HTR-8/SVneo (cell line): ENCODE measurements around the gene MOB1A.
"Not testable (repeated sequence)": the region's sequence is repeated elsewhere in the genome, so short reads cannot be mapped to it uniquely, and the experiment has no call there.

Source experiments
- DNase-seq: peaks from one replicate; pipeline ENCODE4 v3.0.0; 2011; ENCODE audit warnings: low spot score, mixed read lengths; ENCODE audit not compliant: insufficient read length
- FAIRE-seq: peaks from 2 replicates; lab custom pipeline; 2011; peaks lifted over from hg19 to GRCh38; lab: Jason Lieb, UNC

The MOB1A gene

DNA sequence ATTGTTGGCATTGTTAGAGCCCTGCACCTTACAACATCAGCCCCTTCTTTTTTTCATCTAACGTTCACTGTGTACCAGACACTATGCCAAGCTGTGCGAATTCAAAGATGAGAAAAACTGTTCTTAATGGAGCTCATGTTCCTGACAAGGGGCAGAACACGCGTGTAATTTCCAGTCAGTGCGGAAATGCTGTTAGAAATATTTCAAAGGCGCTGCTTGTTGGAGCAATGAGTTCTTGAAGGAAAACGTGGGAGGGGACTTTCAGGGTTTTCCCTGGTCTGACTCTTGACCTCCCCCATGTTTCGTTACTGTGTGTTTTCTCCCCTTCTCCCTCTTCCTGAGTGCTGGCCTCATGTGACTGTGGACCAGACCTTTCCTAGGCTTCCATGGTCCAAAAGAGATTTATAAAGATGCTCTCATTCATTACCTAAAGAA, 21.2 kb upstream of the MOB1A start:
- DNase-seq (no peak), FAIRE-seq (no peak)

DNA sequence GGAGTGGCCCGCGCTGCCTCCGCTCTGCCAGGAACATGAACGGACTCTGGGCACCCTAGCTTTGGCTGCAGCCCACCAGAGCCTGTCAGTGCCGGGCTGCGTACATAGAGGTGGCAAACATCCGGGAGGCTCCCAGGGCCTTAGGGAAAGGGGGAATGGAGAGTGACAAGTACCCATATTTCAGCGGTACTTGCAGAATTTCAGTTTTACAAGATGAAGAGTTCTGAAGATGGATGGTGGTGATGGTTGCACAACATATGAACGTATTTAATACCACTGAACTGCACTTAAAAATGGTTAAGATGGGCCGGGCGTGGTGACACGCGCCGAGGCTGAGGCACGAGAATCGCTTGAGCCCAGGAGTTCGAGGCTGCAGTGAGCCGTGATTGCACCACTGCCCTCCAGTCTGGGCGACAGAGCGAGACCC, 20.6 kb upstream of the MOB1A start:
- DNase-seq (peak; percentile 84), FAIRE-seq (no peak)

DNA sequence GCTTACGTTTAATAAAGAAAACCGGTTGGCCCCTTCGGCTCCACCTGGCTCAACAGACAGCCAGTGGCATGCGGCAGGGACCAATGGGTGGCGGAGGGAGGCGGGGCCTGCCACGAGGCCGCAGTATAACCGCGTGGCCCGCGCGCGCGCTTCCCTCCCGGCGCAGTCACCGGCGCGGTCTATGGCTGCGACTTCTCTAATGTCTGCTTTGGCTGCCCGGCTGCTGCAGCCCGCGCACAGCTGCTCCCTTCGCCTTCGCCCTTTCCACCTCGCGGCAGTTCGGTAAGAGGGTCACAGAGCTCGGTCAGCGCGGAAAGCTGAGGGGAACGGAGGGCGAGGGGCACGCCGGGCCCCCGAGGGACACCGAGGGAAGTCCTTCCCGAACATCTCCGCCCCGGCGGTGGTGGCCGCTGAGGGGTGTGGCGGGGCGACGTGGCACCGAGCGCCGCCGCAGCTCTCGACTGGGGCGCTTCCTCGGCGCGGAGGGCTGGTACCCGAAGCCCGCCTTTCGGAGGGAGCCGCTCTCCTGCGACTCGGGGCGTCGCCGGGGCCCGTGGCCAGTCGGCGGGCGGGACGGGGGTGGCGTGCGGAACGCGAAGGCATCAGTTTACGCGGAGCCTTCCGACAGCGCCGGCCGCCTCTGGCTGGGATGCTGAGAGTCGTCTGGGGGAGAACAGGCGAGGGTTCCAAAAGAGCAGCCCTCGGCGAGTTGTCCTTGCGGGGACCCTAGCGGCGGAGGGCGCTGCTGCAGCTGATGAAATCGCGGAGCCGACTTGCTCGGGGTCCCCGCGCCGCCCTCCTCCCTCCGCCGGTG, 20.0 kb upstream of the MOB1A start, which contains the start of gene MTHFD2:
MTHFD2 (plus strand) TSS at position 155 of the 814 bp plus-strand sequence; CDS start at position 182, 27 bp downstream.
- DNase-seq (peak; percentile 99), FAIRE-seq (peak; percentile 88)

DNA sequence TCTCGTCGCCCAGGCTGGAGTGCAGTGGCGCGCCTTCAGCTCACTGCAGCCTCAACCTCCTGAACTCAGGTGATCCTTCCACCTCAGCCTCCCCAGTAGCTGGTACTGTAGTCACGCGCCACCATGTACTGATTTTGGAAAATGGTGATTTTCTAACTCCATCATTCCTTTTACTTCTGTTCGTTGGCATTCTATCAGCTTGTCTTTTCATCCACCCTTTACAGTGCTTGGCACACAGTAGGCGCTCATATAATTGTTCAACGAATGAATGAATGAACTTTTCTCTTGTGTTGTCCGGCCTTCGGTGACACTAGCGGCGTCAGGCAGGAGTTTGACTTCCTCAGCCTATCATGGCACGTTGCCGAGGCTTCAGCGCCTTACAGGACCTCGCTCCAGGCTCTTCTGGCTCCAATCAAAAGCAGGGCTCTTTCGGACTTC, 19.4 kb upstream of the MOB1A start:
- DNase-seq (no peak), FAIRE-seq (no peak)

DNA sequence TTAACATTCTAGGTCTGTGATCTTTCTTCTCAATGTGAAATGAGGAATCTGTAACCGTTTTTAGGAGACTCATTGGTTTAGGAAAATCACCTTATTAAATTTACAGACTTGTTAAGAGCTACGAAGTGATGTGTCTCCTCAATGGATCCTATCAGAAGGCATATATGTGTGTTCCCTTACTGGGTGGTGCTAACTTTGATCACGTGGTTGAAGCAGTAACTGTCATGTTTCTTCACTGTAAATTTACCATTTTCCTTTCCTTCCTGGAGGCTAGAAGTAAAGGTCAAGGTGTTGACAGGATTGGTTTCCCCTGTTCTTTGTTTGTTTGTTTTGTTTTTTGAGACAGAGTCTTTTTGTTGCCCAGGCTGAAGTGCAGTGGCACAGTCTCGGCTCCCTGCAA, 18.4 kb upstream of the MOB1A start:
- DNase-seq, result no peak
- no peak for FAIRE-seq

DNA sequence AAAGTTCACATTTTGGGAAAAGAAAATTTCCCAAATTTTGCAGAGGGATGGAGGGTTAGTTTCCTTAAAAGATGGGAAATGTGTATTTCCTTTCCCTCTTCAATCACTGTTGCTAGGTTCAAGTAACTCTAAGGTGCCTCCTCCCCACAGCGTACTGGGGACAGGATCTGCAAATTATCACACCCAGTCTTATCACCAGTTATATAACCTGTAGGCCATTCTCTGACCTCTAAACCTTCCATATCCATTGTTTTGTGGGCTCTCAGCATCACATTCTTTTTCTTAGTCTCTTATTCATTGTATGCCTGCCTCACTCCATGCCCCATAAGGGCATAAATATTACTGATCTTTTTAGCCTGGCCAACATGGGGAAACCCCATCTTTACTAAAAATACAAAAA, 16.1 kb upstream of the MOB1A start:
- FAIRE-seq (no peak), DNase-seq (no peak)

DNA sequence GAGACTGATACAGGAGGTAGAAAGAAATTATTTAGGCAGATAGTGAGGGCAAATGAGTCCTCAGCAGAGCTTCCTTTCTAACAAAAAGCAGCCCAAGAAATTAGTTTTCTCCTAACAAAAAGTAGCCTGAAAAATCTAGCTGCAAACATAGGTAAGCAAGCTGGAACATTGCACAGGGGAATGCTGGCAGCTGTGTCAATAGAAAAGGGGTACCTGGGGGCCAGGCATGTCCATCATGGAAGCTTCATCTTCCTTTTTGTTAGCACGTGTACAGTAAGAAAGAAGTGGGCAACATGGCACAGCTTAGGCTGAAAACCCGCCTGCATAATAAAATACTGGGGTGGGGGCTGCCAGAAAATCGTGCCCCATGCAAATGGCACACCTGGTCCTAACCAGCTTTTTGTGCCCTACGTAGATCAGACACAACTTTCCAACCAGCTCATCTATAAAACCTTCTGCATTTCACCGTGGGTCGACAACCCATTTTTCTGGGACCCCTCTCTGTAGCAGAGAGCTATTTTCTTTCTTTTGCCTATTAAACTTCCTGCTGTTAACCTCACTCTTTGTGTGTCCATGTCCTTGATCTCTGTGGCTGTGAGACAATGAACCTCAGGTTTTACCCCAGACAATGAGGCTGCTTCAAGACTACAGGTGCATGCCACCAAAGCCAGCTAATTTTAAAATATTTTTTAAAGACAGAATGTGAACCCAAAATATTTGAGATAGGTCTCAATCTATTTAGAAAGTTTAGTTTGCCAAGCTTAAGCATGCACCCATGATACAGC, 13.1 kb upstream of the MOB1A start:
- no peak for DNase-seq
- FAIRE-seq, result no peak

DNA sequence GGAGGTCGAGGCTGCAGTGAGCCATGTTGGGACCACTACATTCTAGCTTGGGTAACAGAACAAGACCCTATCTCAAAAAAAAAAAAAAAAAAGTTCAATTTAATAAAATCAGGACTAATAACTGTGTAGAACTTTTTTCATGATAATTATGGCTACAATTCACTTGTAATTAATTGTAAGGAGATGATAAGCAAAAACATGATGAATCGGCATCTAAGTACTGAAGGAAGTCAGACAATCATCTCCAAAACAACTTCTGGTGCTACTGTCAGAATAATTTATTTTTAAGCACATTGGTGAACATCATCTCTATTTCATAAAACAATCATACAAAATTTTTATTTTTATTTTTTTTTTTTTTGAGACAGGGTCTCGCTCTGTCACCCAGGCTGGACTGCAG, 10.0 kb upstream of the MOB1A start:
- DNase-seq (no peak), FAIRE-seq (no peak)

DNA sequence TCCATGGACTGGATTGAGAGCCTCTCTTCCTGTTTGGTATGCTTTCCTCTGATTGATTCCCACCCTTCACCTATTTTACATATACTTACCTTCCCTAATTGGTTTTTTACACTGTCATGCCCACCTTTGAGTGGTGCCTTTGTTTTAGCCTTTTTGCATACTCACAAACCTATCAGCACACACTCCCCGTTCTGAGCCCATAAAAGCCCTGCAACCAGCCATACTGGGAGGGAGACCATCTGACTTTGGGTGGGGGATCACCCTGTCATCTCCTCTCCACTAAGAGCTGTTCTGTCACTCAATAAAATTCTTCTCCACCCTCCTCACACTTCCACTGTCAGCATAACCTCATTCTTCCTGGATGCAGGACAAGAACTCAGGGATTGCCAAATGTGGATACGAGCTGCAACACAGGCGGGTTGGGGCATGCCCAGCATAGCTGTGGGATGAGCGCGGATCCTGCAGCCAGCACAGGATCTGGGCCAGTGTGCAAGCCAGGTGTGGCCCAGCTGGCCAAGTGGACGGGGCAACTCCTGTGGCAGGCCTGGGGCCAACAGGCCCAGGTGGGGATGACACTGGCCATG, 9.4 kb upstream of the MOB1A start:
- peak; percentile 95 for FAIRE-seq

DNA sequence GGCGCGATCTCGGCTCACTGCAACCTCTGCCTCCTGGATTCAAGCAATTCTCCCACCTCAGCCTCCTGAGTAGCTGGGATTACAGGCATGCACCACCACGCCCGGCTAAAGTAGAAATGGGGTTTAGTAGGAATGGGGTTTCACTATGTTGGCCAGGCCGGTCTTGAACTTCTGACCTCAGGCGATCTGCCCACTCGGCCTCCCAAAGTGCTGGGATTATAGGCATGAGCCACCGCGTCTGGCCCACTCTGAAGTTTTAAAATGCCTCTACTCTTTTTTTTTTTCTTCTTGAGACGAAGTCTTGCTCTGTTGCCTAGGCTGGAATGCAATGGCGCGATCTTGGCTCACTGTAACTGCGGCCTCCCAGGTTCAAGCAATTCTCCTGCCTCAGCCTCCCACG, 8.0 kb upstream of the MOB1A start:
- DNase-seq, FAIRE-seq: not testable (repeated sequence)

More for the DNA sequence above, 9.4 kb upstream of the MOB1A start:
- peak; percentile 85 for DNase-seq

DNA sequence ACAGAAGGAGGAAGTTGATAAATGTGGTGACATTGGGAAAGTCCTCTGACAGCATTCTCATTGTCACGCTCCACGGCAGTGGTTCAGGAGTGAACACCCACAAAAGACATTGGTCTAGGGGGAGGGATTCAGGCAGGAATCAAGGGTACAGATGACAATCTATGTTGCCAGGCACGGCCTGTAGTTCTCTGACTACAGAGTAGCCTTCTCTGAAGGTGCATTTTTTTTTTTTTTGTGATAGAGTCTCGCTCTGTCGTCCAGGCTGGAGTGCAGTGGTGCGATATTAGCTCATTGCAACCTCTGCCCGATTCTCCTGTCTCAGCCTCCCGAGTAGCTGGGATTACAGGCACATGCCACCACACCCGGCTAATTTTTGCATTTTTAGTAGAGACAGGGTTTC, 7.4 kb upstream of the MOB1A start:
- DNase-seq (no peak), FAIRE-seq (no peak)

DNA sequence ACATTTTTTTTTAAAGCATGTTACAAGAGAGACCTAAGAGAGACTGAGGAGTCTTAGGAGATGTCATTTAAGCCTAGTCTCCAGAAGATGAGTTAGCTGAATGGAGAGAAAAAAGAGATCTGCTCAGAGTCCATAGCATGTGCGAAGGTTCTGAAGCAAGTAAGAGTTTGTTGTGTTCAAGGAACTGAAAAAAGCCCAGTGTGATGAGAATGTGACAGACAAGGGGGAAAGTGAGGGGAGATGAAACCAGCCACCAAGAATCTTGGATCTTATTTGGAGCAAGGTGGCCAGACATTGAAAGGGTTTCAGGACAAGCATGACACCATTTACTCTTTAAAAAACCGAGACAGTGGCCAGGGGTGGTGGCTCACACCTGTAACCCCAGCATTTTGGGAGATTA, 5.2 kb upstream of the MOB1A start:
- DNase-seq (no peak), FAIRE-seq (no peak)

DNA sequence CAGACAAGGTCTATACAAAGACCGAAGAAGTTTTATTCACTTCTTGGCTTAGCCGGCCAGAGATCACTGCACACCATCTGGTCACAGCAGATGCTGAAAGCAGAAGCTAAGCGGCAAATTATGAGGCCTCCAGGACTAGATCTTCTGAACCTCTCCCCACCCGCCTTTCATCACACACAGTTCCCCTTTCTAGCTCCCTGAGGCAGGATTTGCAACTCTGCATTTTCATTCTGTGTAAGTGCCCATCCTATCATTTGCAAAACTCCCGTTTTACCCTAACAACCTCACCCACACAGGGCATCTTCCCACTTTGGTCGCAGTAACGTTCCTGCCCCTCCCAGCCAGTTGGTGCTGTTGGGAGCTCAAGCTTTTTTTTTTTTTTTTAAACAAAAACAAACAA, 3.1 kb upstream of the MOB1A start:
- DNase-seq (no peak), FAIRE-seq (no peak)

DNA sequence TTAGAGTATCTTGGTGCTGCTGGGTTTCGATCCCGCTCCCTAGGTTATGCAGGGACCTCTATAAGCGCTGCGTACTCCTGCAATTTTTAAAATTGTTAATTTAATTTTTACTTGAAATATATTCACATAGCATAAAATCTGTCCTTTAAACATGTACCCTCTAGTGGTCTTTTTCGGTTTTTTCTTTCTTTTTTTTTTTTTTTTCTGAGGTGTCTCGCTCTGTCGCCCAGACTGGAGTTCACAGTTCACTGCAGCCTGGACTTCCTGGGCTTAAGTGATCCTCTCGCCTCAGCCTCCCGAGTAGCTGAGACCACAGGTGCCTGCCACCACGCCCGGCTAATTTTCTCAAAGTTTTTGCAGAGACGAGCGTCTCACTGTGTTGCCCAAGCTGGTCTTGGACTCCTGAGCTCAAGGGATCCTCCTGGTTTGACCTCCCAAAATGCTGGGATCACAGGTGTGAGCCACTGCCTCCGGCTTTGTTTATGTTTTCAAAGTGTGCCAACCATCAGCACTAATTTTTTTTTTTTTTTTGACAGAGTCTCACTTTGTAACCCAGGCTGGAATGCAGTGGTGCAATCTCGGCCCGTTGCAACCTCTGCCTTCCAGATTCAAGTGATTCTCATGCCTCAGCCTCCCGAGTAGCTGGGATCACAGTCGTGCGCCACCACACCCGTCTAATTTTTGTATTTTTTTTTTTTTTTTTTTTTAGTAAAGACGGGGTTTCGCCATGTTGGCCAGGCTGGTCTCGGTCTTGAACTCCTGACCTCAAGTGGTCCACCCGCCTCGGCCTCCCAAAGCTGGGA, 585 bp upstream of the MOB1A start:
- no peak for DNase-seq
- no peak for FAIRE-seq

DNA sequence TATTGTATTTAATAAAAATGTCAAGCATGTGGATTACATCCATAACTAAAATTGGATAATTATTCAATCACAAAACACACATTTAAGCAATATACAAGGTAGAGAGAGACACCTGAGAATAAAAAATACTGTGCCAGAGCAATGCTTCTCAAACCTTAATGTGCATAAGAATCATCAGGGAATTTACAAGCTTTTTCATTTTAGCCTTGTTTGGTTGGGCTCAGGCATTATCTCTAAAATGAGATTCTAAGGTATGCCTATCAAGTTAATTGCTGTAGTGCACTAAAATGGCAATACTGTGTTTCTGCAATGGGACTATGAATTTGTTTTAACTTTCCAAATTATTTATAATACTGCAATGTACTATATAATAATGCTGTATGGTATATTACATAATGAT, 983 bp downstream of the MOB1A start:
- DNase-seq, result no peak
- no peak for FAIRE-seq

DNA sequence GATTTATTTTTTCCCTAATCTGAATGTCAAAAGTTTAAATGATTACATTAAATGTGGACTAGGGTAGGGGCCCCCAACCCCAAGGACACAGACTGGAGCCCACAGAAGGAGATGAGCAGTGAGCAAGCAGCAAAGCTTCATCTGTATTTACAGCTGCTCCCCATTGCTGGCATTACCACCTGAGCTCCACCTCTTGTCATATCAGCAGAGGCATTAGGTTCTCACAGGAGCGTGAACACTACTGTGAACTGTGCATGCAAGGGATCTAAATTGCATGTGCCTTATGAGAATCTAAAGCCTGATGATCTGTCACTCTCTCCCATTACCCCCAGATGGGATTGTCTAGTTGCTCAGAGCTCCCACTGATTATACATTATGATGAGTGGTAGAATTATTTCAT, 3.8 kb downstream of the MOB1A start:
- FAIRE-seq (no peak), DNase-seq (no peak)

DNA sequence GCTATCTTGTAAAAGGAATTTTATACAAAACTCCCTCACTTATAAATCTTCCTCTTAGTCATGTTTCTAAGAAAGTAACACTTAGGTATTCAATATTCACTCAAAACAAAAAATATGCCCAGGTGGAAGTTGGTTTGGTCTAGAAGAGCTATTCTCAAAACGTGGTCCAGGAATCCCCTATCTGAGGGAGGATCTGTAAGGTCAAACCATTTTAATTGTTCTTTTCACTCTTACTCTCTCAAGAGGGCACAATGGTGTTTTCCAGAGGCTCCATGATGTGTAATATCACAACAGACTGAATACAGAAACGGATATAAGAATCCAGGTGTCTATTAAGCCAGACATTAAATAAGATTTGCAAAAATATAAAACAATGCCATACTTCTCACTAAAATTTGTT, 9.9 kb downstream of the MOB1A start:
- no peak for FAIRE-seq

DNA sequence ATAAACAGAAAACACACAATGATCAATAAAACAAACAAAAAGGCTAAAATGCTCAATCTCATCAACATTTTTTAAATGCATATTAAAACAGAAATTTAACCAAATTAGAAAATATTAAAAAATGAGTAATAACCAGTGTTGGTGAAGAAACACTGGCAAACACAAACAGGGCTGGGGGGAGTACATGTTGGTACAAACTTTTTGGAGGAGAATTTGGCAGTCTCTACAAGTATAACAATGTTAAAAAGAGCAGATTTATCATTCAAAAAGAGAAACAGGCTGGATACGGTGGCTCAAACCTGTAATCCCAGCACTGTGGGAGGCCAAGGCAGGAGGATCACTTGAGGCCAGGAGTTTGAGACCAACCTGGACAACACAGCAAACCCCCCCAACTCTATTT, 13.9 kb downstream of the MOB1A start:
- DNase-seq (no peak), FAIRE-seq (no peak)

More for the DNA sequence above, 9.9 kb downstream of the MOB1A start:
- no peak for DNase-seq

DNA sequence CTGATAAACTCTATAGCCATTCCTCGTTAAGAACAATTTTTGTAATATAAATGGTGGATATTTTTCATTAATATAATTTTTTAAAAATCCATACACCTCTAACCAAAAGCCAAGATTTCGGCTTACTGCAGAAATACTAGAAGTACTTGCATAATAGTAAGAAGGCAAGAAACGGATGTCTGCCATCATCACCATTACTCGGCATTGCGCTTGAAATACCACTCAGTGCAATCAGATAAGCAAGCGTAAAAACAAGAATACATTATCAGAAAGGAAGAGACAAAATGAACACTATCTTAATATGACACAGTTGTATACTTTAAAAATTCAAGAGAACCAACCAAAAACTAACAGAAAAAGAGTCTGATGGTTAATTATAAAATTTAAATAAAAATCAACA, 15.7 kb downstream of the MOB1A start:
- FAIRE-seq (no peak), DNase-seq (no peak)

DNA sequence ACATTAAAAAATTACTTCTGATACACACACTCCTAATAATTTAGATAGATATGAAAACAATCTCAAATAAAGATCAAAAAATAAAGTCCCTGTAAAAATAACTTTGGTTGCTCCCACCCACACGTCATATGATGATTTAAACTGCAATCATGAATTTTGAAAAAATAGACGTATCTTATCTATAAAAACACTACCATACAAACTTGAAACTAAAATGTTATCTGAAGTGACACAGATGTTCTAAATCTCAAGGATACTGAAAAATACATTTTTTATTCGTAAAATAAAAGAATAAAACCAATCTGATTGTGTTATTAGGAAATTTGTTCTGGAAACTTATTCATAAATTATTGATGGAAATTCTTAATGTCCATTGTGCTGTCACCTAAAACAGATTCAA, 22.8 kb downstream of the MOB1A start:
- no peak for FAIRE-seq
- DNase-seq, result no peak
